NCI-H524 treated with DMSO at 0.1 percent for 48 hours (cell line): ENCODE data around the gene CSF1R.
"Not testable (repeated sequence)": the region's sequence is repeated elsewhere in the genome, so short reads cannot be mapped to it uniquely, and the experiment has no call there.

ENCODE experiments used
- DNase-seq: peaks from one replicate; lab custom pipeline; 2025; lab: John Stamatoyannopoulos, UW

Gene CSF1R

DNA sequence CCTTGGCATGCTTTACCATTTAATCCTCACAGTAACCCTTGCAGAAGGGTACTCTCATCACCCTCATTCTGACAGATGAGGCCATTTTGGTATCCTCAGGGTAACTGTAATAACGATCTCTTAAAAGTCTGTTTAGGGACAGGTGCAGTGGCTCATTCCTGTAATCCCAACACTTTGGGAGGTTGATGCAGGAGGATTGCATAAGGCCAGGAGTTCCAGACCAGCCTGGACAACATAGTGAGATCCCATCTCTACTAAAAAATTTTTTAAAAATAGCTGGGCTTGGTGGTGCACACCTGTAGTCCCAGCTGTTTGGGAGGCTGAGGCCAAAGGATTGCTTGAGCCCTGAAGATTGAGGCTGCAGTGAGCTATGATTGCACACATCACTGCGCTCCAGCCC lies 31.8 kb downstream of the CSF1R start:
- no peak for DNase-seq

DNA sequence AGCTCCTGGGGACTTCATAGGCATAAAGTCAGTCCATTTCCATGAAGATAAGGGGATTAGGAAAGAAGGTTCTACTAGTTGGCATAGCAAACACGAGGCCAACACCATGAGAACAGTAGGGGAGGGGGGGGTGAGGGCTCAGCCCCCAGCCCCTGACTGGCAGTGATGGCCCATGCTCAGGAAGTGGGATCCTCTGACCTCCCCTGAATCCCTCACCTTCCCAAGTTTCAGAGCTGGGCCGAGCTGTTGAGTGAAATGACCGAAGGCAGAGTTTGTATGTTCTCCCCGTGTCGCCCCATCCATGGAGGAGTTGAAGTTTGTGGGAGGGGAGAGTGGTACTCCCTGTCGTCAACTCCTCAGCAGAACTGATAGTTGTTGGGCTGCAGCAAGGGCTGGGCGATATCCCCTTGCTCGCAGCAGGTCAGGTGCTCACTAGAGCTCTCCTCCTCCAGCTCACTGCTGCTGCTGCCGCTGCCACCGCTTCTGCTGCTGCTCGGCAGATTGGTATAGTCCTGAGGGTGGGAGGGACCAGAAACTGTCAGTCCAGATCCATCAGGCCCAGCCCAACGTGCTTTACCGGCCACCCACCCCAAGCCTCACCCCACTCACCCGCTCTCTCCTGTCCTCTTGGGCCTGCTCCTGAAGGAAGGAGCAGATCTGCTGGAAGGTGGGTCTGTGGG lies 32.5 kb downstream of the CSF1R start:
- DNase-seq, result no peak

DNA sequence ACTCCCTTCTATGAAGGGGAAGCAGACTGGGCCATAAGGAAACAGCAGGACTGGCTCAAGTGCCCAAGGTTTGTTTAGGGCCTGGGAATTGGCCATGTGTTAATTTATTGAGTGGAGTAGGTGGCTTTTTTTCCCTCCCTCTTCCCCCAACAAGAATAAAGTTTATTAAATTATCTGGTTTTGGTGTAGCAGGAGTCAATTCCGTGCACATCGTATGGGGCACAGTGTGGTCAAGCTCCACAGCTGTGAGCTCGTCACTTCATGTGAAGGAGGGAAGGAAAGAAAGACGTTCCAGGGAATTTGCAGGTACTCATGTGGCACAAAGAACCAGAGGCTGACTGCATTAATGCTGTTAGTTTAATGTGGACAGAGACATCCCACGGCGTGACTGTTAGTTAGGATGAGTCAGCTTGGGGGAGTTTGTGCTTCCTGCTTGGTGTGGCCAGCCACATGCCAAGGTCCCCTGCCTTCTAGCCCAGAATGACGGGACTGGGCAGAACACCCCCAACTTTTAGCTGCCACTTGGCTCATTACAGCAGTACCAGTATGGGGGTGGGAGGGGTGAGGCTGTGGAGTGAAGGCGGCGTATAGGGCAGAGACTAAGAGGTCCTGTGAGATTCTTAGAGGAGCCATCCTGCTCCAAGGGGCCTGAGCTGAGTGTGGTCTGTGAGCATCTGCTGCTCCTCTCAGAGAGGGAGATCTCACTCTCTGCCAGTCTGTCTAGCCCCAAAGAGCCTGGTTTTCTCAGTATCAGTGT lies 33.2 kb downstream of the CSF1R start:
- no peak for DNase-seq

DNA sequence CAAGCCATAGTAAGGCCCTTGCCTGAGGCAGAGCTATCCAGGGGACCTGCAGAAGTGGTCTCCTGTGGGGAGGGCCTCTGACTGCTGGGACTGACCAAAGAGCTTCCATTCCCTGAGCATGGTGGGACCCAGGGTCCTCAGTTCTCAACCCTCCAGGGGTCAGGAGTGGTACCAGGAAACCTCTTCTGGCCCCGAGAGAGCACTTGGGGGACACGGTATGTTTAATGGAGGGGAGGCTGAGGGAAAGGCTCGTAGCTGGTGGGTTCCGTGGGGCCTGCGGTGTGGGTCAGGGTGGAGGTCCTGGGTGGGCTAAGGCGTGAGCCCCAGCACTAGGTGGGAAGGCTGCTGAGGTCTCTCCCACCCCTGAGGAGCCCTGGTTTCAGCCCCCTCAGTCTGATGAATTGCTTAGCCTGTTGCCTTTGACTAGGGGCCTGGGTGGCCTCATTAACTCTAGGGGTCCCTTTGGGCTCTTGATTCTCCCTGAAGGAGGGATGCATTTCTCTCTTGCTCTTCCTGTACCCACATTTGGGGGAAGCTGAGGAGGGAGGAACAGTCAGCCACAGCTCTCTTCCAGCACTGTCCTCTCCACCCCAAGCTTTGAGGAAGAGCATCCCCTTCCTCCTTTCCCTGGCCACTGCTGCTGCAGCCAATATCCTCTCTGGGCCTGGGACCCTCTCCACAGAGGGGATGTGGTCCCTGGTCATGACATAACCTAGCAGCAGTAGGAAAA lies 34.0 kb downstream of the CSF1R start:
- no peak for DNase-seq

DNA sequence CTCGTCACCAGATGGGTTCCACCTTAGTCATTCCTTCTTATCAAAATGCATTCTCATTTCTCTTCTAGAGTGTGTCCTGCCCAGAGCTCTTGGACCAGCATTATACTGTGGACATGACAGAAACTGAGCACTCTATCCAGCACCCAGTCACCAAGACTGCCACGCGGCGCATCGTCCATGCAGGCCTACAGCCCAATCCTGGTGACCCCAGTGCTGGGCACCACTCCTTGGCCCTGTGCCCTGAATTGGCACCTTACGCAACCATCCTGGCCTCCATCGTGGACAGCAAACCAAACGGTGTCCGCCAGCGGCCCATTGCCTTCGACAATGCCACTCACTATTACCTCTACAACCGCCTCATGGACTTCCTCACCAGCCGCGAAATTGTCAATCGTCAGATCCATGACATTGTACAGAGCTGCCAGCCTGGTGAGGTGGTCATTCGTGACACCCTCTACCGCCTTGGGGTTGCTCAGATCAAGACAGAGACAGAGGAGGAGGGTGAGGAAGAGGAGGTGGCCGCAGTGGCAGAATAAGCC lies 34.6 kb downstream of the CSF1R start:
- DNase-seq, result no peak

DNA sequence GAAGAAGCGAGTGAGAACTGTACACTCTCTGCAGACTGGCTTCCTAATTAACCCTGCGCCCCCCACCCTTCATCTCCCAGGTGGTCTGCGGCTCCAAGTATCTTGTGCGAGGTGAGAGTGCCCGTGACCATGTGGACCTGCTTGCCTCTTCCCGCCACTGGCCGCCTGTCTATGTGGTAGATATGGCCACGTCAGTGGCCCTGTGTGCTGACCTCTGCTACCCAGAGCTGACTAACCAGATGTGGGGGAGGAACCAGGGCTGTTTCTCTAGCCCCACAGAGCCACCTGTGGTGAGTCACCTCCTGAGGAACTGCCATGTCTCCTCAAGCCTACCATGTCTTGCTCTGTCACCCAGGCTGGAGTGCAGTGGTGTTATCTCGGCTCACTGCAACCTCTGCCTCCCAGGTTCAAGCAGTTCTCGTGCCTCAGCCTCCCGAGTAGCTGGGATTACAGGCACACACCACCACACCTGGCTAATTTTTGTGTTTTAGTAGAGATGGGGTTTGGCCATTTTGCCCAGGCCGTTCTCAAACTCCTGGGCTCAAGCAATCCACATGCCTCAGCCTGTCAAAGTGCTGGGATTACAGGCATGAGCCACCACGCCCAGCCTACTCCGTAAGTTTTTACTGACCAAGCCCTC lies 36.1 kb downstream of the CSF1R start:
- not testable (repeated sequence) for DNase-seq

DNA sequence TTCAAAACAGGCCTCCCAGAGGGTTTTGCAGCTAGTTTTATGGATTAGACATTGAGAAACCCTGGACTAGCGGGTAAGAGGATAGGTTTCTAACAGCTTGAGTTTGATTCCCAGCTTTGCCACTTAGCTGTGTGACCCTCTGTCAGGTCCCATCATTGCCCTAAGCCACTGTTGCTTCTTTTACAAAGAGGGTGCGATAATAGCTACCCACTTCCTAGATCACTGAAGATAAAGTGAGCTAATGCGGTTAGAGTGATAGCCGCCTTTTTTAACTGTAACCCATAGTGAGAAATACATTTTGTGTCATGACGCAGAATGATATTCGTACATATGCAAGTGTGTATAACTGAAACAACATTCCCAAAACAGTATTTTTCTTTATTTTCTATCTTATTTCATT lies 40.3 kb downstream of the CSF1R start:
- DNase-seq, result no peak

DNA sequence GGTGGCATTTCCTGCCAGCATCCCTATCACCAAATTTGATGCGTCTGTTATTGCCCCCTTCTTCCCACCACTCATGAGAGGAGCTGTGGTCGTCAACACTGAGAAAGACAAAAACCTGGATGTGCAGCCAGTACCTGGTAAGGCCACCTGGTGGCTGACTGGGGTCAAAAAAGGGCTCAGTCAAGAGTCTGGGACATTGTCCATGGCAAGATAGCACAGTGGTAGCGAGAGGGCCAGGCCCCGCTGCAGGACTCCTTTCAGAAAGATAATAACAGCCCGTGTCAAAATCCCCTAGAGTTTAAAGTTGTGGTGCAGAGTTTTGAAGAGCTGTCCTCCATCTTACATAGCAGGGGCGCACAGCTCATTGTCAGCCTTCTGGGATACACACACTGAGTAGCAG lies 40.8 kb downstream of the CSF1R start:
- DNase-seq, result no peak

DNA sequence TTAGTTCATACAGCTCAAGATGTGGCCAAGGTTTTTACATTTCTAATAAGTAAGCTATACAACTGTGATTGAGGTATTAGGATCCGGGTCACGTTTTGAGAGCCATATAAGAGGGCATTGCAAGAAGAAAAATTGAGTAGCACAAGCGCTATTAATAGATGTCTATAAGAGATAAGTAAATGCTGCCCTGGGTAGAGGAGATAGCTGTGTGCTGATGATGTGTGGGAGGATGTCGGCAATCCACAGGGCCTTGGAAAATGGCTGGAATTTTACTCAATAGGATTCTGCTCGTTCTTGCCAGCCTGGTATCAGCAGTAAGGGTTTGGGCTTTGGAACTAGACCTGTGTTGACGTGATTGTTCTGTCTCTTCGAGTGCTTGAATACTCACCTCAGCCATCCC lies 41.6 kb downstream of the CSF1R start:
- no peak for DNase-seq

DNA sequence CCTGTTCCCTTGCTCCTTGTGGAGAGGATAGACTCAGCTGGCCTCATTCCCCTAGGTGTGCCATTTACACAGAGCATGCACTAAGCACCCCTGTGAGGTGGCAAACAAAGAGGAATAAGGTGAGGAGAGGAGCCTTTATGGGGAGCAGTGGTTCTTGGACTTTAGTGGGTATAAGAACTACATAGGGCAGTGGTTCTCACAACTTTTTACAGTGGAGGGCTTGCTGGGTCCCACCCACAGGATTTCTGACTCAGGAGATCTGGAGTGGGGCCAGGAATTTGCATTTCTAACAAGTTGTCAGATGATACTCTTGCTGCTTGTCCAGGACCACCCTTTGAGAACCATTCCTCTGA lies 42.0 kb downstream of the CSF1R start:
- DNase-seq, result no peak

DNA sequence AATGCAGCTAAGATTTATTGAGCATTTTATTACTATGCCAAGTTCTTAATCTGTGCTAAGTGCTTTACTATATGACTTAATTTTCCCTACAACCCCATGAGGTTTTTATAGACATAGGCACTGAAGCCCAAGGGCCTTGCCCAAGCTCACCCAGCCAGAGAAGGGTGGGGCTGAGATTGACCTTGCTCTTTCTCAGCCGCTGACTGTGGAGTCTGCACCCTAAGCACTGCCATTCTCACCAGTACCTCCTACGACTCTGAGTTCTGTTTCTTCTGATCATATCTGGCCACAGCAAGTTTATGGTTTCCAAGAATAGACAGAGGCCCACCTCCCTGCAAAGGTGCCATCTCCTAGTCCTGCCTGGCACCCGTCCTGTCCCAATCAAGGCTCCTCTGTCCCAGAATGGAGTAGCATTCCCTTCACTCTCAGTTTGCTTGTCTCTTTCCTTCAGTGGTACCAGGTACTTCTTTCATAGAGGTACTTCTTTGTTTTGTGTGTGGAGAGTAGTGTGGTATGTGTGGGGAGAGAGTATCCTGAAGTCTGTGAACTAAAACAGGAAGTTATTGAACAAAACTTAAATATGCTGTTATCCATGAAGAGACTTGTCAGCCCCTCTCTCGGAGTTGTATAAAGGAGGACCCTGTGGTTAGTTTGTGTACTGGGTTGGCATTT lies 42.6 kb downstream of the CSF1R start:
- no peak for DNase-seq

DNA sequence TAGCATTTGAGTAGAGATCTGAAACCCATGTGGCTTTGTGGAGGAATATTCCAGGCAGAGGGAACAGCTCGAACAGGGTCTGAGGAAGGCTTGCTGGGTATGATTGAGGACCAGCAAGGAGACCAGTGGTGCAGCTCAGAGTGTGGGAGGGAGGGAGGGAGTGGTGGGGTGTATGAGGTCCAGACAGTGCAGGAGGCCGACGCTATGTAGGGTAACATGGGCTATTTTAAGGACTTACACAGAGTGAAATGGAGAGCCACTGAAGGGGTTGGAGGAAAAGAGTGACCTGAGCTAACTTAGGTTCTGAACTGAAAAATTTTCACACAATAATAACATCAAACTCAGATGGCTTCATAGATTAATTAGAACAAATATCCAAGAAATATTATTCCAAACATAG lies 43.9 kb downstream of the CSF1R start:
- no peak for DNase-seq

DNA sequence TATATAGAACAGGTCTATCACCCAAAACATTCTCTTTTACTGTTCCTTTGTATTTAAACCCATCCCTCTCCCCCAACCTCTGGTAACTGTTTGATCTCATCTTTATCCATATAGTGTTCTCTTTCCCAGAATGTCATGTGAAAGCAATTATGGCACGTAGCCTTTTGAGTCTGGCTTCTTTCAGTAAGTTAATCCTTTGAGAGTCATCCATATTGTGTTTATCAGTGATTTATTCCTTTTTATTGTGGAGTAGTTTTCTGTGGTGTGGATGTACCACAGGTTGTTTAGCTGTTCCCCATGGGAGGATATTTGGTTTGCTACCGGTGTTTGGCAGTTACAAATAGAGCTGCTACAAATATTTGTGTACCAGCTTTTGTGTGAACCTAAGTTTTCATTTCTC lies 47.8 kb downstream of the CSF1R start:
- no peak for DNase-seq

DNA sequence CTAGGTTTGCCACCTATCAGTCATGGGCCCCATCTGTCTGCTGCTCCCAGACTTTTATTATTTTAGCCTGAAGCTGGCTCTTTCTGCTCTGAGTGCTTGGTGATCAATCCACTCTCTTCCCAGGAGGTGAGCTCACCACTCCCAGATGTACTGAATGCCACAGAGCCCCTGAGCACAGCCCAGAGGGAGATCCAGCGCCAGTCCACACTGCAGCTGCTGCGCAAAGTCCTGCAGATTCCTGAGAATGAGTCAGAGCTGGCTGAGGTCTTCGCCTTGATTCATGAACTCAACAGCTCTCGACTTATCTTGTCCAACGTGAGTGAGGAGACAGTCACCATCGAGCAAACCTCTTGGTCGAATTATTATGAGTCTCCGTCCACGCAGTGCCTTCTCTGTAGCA lies 49.8 kb downstream of the CSF1R start:
- no peak for DNase-seq

DNA sequence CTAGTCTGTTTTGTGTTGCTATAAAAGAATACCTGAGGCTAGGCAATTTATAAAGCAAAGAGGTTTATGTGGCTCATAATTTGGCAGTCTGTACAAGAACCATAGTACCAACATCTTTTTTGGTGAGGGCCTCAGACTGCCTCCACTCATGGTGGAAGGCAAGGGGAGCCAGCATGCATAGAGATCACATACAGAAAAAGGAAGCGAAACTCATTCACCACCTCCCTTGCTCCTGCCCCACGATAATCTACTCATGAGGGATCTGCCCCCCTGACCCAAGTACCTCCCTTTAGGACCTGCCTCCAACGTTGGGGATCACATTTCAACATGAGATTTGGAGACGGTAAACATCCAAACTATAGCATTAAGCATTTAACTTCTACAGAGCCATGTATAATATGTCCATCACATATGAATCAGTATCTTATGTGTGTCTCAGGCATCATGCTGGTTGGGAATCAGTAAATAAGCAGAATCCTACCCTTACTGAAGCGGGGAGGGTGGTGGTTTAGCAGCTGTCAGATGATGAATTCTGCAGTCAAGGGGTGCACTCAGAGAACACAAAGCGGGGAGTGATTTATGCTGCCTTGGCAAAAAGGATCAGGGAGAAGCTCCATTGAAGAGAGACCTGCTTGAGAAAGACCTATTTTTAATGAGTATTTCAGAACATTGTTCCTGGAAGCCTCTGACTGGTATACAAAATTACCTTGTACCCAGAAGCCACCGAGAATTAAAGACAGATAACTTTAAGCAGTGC lies 51.0 kb downstream of the CSF1R start:
- DNase-seq, result no peak

DNA sequence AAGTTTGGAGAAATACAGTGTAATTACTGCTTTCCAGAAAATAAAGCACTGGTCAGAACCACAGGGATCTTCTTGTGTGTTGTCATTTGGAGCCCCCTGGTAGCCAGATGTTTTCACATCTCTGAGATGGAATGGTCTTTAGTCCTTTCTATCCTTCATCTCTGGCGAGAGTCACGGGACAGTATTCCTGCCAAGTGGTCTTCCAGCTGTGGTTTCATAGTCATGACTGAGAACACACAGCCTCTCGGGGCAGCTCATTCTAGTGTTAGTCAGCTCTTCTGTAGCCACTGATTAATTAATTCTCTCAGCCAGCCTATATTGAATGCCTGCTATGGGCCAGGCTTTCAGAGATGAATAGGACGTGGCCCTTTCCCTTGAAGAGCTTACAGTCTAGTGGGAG lies 51.7 kb downstream of the CSF1R start:
- DNase-seq, result no peak

DNA sequence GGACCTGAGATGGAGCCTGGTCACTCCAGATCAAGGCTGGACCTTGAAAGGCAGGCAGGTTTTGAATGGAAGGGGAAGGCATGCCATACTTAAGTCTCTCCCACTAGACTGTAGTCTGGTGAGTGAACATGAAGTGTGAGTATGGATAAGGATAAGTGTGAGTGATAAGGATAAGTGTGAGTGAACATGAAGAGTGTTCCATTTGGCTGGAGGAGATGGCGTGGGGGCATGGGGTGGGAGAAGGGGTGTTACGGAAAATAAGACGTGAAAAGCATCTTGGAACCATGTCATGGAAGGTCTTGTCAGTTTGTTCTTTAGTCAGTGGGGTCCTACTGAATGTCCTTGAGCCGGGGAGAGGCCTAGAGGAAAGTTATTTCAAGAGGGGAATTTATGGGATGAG lies 53.0 kb downstream of the CSF1R start:
- DNase-seq, result no peak

DNA sequence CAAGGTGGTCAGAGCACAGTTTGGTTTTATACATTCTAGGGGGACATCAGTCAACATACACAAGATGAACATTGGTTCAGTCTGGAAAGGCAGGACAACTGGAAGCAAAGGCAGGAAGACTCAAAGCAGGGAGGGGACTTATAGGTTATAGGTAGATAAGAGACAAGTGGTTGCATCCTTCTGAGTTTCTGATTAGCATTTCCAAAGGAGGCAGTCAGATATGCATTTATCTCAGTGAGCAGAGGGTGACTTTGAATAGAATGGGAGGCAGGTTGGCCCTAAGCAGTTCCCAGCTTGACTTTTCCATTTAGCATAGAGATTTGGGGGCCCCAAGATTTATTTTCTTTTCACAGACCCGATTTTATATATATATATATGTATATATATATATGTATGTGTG lies 58.3 kb downstream of the CSF1R start:
- not testable (repeated sequence) for DNase-seq

DNA sequence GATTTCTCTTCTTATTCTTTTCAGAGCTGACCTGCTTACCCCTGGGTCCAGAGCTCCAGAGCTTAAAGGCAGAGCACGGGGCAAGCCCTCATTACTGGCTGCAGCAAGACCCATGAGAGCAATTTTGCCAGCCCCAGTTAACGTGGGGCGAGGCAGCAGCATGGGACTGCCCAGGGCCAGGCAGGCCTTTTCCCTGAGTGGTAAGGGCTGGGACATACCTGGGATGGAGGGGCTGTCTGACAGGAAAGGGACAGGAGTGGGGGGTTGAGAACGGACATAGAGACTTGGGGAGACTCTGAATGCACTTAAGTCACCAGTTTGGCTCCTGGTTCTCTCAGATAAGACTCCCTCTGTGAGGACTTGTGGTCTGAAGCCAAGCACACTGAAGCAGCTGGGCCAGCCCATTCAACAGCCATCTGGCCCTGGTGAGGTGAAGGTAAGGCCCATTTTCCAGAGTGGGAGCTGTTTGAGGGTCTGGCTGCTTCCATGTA lies 59.6 kb downstream of the CSF1R start:
- no peak for DNase-seq

DNA sequence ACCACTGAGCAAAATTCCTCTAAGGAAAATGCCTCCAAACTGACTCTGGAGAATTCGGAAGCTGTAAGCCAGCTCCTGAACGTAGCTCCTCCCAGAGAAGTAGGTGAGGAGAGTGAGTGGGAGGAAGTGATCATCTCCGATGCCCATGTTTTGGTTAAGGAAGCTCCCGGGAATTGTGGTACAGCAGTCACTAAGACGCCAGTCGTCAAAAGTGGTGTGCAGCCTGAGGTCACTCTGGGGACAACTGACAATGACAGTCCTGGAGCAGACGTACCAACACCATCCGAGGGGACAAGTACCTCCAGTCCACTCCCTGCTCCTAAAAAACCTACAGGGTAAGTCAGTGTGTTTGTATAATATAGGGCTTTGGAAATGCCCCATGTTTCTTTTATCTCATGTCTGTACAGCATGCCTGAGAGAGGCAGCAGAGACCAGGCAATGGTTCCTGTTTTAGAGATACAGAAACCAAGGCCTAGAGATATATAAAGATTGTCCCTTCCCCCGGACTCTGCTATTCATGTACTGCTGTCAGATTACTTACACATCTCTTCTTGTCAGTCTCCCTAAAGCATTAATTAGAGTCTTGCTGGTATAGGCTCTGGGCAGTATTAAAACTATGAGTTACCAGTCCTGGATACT lies 61.9 kb downstream of the CSF1R start:
- DNase-seq, result no peak

DNA sequence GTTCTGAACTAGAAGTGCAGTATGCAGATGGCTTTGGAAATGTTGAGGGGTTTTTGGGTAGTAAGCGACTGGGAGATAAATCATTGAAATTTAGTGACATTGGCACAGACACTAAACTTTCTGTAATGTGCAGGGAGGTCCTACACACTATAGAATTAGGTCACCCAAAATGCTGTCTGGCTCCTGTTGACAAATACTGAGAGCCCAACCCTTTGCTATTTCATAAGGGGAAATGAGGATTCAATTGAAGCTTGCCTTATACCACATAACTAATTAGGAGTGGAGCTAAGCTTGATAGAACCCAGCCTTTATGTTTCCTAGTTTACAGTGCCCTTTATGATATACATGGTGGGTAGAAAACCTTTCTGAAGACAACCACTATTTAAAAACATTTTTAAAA lies 63.2 kb downstream of the CSF1R start:
- DNase-seq, result no peak
